Stomach (tissue), 4 donors: ENCODE results near the gene MRPS31.

ENCODE experiments used
- CTCF ChIP-seq, 7 experiments: fragments of 450-650 bp in 4 of 7; fragments of 200-600 bp in 3 of 7; sonication (generic) in 3 of 7; IDR thresholded peaks; one replicate each; pipeline ENCODE4 v1.5.1; 2016 to 2019; ENCODE audit warnings: antibody characterized with exemption in 7 of 7, control low read depth in 2 of 7, mild to moderate bottlenecking in 1 of 7
- EP300 ChIP-seq: sonication (generic); formaldehyde crosslinking; IDR thresholded peaks from one replicate; pipeline ENCODE4 v1.6.1; 2017; ENCODE audit warnings: antibody characterized with exemption
- POLR2A ChIP-seq, 4 donors: fragments of 450-650 bp; IDR thresholded peaks; one replicate each; pipeline ENCODE4 v1.6.1; 2016; ENCODE audit warnings: antibody characterized with exemption in 4 of 4, control low read depth in 2 of 4, mild to moderate bottlenecking in 1 of 4, moderate library complexity in 1 of 4

- TF ChIP-seq EP300 = no peak
- no peak for TF ChIP-seq CTCF (IDR thresholded peaks at IDR 0.05)
- no peak for TF ChIP-seq POLR2A (IDR thresholded peaks at IDR 0.05)
These were observed 8.1 kb upstream of the MRPS31 start for GRCh38 chr13:40779049-40779448.
